ENCODE data around the gene FARS2.

Gene FARS2

DNA sequence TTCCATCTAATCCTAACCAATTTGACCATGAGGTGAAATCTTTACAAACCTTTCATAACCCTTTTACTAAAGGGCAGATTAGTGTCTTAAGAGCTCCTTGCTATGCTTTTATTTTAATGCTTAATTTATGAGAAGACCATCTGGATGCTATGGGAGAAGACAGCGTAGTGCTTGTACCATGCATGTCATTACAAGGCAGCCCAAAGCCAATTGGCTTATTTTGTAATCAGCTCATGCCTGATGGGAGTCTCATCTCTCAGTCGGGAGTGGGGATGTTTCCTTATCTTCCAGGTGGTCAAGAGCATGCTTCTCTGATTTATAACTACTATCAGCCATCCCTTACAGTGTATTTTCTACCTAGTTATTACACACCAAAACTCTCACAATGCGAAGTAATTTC is 304.7 kb downstream of the FARS2 start:
- DNase-seq (ENCODE audit: low read depth) = no peak
- TF ChIP-seq CTCF (IDR thresholded peaks at IDR 0.05; ENCODE audit: low read length, missing control alignments) = no peak
- no peak overlapping the region for H3K4me3 ChIP-seq (replicated peaks; ENCODE audit: low read depth, low read length)

GRCh38 chr6:5566718-5567117 is 305.4 kb downstream of the FARS2 start:
- no peak for TF ChIP-seq CTCF (IDR thresholded peaks at IDR 0.05; ENCODE audit: low read length, missing control alignments)
- no peak overlapping the region for H3K4me3 ChIP-seq (replicated peaks; ENCODE audit: low read depth, low read length)
- no peak for DNase-seq (ENCODE audit: low read depth)

DNA sequence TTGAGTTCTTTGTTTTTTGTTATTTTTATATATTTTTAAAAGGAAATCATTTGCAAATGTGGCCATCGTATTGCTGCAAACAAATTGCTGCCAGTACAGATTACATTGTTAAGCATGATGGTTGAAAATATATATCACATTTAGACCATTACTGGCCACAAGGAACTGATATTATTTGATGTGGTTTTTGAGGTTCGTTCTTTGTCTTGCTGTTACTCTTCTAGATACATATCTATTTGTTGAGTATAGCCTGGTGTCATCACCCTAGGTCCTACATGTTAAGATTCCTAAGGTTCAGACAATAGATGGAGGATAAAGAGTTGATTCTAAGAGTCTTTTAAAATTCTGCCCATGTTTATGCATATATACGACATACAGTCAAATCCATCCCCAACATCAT is 306.0 kb downstream of the FARS2 start:
- no peak overlapping the region for H3K4me3 ChIP-seq (replicated peaks; ENCODE audit: low read depth, low read length)
- DNase-seq (ENCODE audit: low read depth) = no peak
- no peak for TF ChIP-seq CTCF (IDR thresholded peaks at IDR 0.05; ENCODE audit: low read length, missing control alignments)

GRCh38 chr6:5567890-5568289 is 306.6 kb downstream of the FARS2 start:
- TF ChIP-seq CTCF (IDR thresholded peaks at IDR 0.05; ENCODE audit: low read length, missing control alignments) = no peak
- H3K4me3 ChIP-seq (replicated peaks; ENCODE audit: low read depth, low read length) = no peak overlapping the region
- no peak for DNase-seq (ENCODE audit: low read depth)

GRCh38 chr6:5569491-5569890 is 308.2 kb downstream of the FARS2 start:
- DNase-seq (ENCODE audit: low read depth) = no peak
- H3K4me3 ChIP-seq (replicated peaks; ENCODE audit: low read depth, low read length) = no peak overlapping the region
- no peak for TF ChIP-seq CTCF (IDR thresholded peaks at IDR 0.05; ENCODE audit: low read length, missing control alignments)

- H3K4me3 ChIP-seq (replicated peaks; ENCODE audit: low read depth, low read length) = no peak overlapping the region
- no peak for DNase-seq (ENCODE audit: low read depth)
- TF ChIP-seq CTCF (IDR thresholded peaks at IDR 0.05; ENCODE audit: low read length, missing control alignments) = no peak
Observed at GRCh38 chr6:5570641-5571040, 309.3 kb downstream of the FARS2 start.

DNA sequence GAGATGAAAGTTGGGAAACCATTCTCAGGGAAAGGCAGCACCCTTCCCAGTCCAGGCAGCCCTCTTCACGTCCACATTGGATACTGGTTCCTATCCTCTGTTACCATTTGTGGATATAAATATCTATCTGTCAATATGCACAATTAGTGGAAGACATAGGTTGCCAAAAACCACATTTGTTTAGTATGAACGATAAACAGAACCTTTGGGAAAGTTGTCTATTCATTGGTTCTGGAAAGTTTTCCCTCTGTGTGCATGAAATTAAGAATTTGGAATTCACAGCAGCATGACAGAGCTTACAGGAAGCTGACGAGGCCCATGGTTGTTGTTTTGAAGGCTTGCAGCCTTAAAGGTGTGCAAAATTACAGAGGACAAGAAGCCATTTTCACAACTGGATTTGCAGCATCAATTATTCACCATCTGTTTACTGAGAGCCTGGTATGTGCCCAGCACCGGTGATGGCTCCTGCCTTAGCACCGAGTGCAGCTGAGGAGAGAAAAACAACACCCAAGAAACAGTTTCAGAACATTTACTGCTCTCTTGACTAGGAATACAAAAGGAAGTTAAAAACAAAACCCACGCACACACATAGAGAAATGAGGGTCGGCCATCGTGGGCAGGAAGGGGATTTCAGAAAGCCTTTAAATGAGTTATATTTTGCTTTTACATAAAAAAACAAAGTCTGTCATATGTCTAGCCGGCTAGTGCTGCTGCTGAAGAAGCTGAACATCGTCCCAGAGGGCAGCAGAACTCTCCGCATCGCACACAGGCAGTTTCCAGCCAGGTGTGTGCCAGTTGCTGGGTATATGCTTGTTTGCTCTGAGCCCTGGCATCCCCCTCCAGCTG is 319.6 kb downstream of the FARS2 start:
- DNase-seq (ENCODE audit: low read depth) = no peak
- no peak overlapping the region for H3K4me3 ChIP-seq (replicated peaks; ENCODE audit: low read depth, low read length)
- no peak for TF ChIP-seq CTCF (IDR thresholded peaks at IDR 0.05; ENCODE audit: low read length, missing control alignments)

Data from fibroblast of pulmonary artery (primary cell).